Stimulated activated CD4-positive, alpha-beta T cell treated with anti-CD3 and anti-CD28 coated beads, Interleukin-4, amount 100 ng/mL, for 48 hours (primary cell): ENCODE results near the gene SAMD4A.

ENCODE experiments used
- DNase-seq, 2 donors: peaks; one replicate each; pipeline ENCODE4 v3.0.0-alpha.2; 2020; ENCODE audit warnings: low read depth in 2 of 2

Gene SAMD4A

GRCh38 chr14:54629635-54630360 is 62.9 kb downstream of the SAMD4A start:
- DNase-seq = no peak

DNA sequence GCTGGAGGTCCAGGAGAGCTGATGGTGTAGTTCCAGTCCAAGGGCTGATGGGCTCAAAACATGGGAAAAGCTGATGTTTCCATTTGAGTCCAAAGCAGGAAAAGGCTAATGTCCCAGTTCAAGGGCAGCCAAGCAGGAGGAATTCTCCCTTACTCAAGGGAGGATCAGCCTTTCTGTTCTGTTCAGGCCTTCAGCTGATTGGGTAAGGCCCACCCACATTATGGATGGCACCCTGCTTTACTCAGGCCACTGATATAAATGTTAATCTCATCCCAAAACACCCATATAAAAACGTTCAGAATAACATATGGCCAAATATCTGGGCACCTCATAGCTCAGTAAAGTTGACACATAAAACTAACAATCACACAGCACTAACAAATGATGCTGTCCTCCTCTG is 64.1 kb downstream of the SAMD4A start:
- no peak for DNase-seq

- no peak for DNase-seq
Observed at GRCh38 chr14:54632452-54632851, 65.5 kb downstream of the SAMD4A start.

- no peak for DNase-seq
Observed at GRCh38 chr14:54633076-54633475, 66.1 kb downstream of the SAMD4A start.

- DNase-seq = no peak
Observed at GRCh38 chr14:54637270-54638134, 70.6 kb downstream of the SAMD4A start.

DNA sequence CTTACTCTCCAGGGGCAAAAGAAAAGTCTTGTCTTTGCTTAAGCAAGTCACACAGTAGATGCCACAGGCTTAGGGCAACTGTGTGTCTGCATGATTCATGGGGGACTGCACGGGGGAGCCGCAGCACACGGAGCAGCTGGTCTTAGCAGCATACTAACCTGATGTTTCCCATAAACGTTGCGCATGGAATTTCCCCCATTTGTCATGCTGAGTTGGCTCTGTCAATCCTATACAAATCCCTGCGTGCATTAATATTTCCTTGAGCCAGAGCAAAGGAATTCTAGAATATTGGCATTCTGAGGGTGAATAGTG is 71.2 kb downstream of the SAMD4A start:
- no peak for DNase-seq

DNA sequence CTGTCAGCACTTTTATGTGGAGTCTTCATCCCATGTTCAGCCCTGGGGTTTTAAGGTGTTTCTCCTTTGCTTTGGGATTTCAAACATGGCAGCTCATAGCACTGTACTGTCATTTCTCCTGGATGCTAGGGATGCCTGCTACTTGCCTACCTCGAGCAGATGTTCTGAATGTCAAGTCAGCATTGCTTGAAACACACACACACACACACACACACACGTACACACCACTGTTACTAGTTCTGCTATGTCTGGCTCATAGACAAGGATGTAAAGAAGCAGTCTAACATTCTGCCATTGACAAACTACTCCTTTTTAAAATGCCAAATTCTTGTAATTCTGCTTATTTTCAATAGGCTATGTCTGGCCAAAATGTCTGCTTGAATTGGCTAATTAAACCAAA is 72.7 kb downstream of the SAMD4A start:
- DNase-seq = no peak

DNA sequence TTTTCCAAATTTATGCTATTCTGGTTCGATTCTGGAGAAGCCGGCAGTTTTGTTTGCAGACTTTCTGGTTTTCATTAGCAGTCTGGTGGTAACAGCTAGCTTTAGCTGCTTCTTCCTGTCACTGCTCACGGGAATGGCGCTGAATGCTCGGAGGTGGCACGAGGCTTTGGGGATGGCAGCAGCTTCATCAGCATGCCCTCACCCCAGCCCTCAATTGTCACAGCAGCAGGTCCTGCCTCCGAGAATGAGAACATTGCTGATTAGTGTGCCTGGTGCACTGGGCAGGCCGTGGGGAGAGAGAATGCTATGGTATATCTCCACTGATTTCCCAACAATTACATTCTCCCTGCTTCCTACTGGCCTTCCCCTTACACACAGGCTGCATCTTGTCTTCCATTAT is 73.6 kb downstream of the SAMD4A start:
- no peak for DNase-seq

- no peak for DNase-seq
Observed at GRCh38 chr14:54642121-54642520, 75.2 kb downstream of the SAMD4A start.

DNA sequence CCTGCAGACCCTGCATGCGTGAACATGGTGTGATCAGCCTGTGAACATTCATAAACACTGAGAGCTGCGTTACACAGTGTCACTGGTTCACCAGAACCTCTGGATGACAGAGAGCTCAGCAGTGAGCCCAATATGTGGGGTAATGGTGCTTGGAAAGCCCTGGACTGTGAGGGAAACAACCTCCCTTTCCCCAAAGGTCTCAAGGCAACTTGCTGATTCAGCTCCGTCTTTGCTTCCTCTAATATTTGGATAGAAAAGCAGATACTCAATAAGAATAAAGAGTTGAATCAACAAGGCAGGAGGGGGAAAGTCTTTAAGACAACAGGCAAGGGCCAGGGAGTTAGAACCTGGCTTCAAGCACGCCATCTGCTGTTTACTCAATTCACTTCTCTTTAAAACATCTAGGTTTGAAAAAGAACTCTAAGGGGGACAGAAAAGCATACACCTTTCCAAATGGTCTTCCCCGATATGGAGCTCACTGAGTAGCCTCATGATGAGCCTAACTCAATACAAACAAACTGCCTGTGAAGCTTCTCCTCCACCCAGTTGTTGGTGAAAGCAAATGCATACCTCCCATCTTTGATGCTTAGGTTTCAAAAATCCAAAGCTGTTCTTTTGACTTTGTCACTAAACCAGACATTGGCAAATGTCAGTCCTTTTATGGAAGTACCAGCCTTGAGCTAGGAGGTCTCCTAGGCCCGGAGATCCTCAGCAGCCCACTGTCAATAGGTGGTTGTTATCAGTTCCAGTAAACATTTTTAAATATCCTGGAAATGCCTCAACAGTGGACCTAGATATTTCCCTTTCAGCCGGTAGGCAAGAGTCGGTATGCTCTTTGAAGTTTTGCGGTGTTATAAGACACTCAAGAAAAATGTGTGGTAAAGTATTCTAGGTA is 76.1 kb downstream of the SAMD4A start:
- DNase-seq = no peak

DNA sequence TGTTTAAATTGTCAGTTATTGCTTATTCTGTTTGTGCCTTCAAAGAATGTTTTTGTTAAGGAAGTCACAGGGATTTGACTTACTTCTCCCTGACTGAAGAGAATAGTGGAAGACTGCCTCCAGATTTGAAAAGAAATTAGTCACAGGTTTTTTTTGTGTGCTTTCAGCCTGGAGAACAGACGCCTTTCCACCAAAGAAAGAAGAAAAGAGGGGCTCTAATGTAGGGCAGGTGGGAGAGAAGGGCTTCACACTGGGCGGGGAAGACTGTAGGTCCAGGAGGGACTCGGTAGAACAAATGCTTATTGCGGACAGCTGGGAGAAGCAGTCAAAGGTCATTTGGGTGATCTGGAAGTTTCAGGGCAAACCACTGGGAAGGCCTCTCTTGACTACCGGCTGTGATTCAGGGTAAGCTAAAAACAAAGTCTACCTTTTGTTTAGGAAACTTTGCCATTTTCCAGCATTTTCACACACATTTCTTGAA is 76.8 kb downstream of the SAMD4A start:
- no peak for DNase-seq

DNA sequence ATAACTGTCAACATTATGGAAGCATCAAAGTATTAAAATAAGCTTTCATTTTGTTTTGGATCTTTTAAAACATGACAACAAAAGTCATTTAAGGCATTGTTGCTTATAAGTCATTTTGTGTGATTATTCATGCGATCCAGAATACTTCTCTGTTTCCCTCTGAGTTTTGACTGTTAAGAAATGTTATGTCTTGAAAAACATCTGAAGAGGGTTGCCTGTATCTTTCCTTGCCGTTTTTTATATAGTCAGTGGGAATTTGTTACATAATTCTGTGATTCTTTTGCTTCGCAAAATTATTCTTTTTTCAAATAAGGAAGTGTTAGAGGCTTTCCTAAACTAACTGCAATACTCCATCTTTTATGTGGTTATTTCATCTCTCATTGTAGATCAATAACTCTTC is 78.7 kb downstream of the SAMD4A start:
- no peak for DNase-seq

GRCh38 chr14:54646626-54647025 is 79.7 kb downstream of the SAMD4A start:
- DNase-seq = no peak

GRCh38 chr14:54647378-54647777 is 80.5 kb downstream of the SAMD4A start:
- no peak for DNase-seq

DNA sequence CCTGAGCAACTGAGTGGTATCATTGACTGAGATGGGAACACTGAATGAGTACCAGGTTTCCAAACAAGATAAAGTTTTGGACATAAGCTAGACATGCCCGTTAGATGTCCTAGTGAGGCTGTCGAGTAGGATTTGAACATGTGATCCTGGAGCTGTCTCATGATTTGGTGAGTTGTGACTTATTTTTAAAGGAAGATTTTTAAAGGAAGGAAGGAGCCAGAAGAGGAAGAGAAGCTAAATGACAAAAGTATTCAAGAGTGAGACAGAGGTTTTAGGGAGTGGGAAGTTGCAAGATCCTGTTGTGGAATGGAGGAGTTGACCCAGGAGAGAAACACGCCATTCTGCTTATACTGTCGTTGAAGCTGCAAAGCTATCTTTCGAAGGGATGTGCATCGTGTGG is 82.1 kb downstream of the SAMD4A start:
- no peak for DNase-seq

DNA sequence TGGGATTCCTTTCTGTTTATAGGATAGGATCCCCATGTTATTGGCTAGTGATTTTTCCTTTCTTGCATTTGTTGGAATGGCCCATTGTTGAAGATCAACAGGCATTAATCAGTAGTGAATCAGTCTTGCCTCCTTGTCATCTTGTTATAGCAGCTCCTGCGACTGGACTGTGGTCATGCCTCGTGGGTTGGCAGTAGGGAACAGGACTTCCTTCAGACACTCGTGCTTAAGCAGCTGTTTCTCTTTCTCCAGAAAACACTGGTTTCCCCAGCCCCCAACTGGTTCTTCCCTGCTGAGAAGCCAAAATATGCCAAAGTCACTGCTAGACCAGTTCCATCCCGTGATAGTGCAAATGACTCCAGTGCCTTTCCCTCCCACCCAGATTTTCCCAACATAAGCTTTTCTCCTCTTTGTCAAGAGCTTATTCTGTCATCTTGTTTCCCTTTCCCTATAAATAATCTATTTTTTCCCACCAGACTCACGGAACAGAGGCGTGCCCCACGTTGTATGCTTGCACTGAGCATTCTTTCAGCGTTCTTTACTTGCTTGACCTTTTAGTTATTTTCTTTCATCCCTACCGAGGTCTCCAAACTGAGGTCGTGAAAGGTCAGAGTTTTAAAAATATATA is 83.5 kb downstream of the SAMD4A start:
- DNase-seq = no peak

DNA sequence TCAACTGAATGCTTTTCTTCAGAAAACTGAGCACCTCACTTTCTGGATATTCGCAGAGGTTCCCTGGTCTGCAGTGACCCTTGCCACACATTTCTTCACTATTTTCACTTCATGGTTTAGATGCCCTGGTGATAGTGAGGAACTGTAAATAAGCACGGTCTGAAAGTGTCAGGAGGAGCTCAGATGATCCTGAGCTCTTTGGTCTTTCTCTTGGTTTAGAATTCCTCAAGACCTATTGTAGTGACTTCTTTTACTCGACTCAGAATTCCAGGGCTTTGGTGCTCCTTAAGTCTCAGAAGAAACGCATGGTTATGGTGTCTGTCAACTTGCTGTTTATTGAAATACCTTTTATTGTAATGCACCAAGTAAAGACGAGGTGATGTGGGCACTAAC is 84.0 kb downstream of the SAMD4A start:
- no peak for DNase-seq

GRCh38 chr14:54651649-54652048 is 84.7 kb downstream of the SAMD4A start:
- no peak for DNase-seq

DNA sequence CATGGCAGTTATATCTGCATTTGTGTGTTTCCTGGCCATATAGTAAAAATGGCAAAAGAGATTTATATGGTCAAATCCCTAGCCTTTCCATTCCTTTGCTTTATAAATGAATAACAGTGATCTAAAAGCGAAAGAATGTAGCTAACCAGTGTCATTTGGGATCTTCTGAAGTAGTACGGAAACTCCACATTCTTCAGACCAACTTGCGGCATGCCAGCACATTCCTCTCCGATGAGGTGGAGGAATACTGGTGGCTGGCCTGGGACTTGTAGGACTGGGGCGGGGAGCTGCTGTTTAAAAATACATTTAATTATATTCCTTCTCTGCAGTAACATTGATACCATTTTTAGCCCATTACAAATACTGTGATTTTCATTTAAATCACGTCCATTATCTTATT is 85.3 kb downstream of the SAMD4A start:
- DNase-seq = no peak

DNA sequence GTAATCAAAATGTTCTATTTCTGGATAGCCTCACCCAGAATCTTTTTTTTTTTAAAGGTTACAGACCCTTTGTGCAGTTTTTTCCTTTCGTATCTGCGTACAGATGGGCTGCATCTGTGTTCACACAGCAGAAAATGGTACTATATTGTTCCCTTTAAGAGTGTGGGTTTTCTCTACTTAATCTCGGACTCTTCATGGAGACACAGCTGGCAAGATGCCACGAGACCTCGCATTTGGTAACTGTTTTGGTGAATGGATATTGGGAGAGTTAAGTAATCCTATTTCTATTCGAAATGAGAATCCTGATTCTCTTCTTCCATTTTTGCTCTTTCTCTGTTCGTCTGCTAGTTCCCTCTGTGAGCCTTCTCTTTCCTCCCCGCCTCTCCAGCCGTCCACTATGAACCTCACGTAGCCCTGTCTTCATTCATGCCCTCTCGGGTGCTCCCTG is 85.7 kb downstream of the SAMD4A start:
- DNase-seq = no peak

DNA sequence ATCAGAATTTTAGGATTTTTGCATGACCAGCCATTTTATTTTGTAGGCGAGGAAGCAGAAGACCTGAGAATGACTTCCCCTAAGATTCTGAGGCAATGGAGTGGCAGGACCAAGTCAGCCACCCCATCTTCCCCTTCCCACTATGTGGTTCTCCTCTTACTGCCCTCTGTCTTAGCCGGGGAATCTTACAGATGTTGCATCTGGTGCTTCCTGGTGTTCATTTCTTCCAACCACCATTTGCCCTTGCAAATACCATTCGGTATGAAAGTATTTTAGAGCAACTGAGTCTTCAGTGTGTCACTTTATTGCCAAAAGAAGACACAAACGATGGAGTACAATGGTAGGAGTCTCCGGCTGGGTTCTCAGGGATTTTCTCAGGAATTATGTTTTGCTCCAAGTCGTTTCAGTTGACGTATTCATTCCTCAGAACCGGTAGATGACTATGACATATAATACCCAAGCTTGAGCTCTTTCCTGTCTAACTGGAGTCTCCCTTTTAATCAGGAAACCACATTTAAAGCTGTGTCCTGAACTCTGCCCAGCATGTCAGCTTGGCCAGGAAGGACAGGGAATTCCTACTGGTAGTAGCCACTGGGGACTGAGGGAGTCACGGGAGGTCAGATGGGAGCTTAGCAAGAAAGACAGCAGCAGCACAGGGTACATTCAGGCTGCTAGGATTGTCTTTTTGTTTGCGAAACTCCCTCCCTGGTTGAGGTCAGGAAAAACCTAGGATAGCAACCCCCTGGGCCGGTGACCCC is 87.0 kb downstream of the SAMD4A start:
- no peak for DNase-seq
